GM23338 (cell line): ENCODE results near the gene AP3S1. TPM values are rescaled to one million over a fixed set of nuclear protein-coding genes. Genes with fewer than 3 reads are reported as not detected.
"Not testable (repeated sequence)": the region's sequence is repeated elsewhere in the genome, so short reads cannot be mapped to it uniquely, and the experiment has no call there.

Source experiments
- ATAC-seq: fragments of 200-7000 bp; cut with Tn5 transposase; 3 replicates; pipeline ENCODE4 v1.9.1; 2020
- DNase-seq: peaks from one replicate; pipeline ENCODE4 v3.0.0-alpha.2; 2015; ENCODE audit warnings: low spot score
- H2AFZ ChIP-seq: fragments of 200-600 bp; sonication (generic); 2 replicates; pipeline ENCODE4 v1.8.0; 2016; ENCODE audit warnings: antibody characterized with exemption, mild to moderate bottlenecking, moderate library complexity
- H3F3A ChIP-seq: fragments of 200-600 bp; sonication (generic); replicated peaks from 2 replicates; pipeline ENCODE4 v1.8.0; 2017; ENCODE audit warnings: antibody characterized with exemption, mixed run types, low read depth
- H3K27ac ChIP-seq: fragments of 200-600 bp; sonication (generic); 2 replicates; pipeline ENCODE4 v1.6.1; 2016; ENCODE audit warnings: low read depth
- H3K27me3 ChIP-seq: fragments of 200-600 bp; sonication (generic); 2 replicates; pipeline ENCODE4 v1.8.0; 2016; ENCODE audit warnings: mild to moderate bottlenecking, mixed run types, moderate library complexity; ENCODE audit not compliant: insufficient read depth
- H3K36me3 ChIP-seq: fragments of 200-600 bp; sonication (generic); 2 replicates; pipeline ENCODE4 v1.8.0; 2016; ENCODE audit warnings: mild to moderate bottlenecking; ENCODE audit not compliant: insufficient read depth
- H3K4me1 ChIP-seq: fragments of 200-600 bp; sonication (generic); 2 replicates; pipeline ENCODE4 v1.8.0; 2016; ENCODE audit warnings: mild to moderate bottlenecking, moderate library complexity; ENCODE audit not compliant: insufficient read depth
- H3K4me2 ChIP-seq: fragments of 200-600 bp; sonication (generic); 2 replicates; pipeline ENCODE4 v1.7.1; 2017; ENCODE audit warnings: mixed run types
- H3K4me3 ChIP-seq: fragments of 200-600 bp; sonication (generic); 2 replicates; pipeline ENCODE4 v1.6.1; 2016; ENCODE audit warnings: mixed run types
- H3K79me2 ChIP-seq: fragments of 200-600 bp; sonication (generic); replicated peaks from 2 replicates; pipeline ENCODE4 v1.8.0; 2017; ENCODE audit warnings: mild to moderate bottlenecking; ENCODE audit not compliant: insufficient read depth
- H3K9me2 ChIP-seq: fragments of 200-600 bp; sonication (generic); 2 replicates; pipeline ENCODE4 v1.8.0; 2017; ENCODE audit not compliant: insufficient read depth
- H4K20me1 ChIP-seq: fragments of 200-600 bp; sonication (generic); replicated peaks from 2 replicates; pipeline ENCODE4 v1.8.0; 2017; ENCODE audit warnings: mild to moderate bottlenecking; ENCODE audit not compliant: insufficient read depth
- H3K27ac Mint-ChIP-seq: 2 replicates; pipeline ENCODE4 v1.8.0; 2020; ENCODE audit warnings: inconsistent platforms, mild to moderate bottlenecking, moderate library complexity, mixed read lengths
- H3K27me3 Mint-ChIP-seq: 3 replicates; pipeline ENCODE4 v1.8.0; 2022; ENCODE audit warnings: low read depth, mild to moderate bottlenecking, moderate library complexity, mixed read lengths, inconsistent platforms; ENCODE audit not compliant: insufficient read depth, poor library complexity
- H3K36me3 Mint-ChIP-seq: 3 replicates; pipeline ENCODE4 v1.8.0; 2021; ENCODE audit warnings: low read depth, mild to moderate bottlenecking, inconsistent platforms, moderate library complexity, mixed read lengths
- H3K4me1 Mint-ChIP-seq: 3 replicates; pipeline ENCODE4 v1.8.0; 2020; ENCODE audit warnings: mild to moderate bottlenecking, inconsistent platforms, mixed read lengths
- H3K4me3 Mint-ChIP-seq: 3 replicates; pipeline ENCODE4 v1.8.0; 2021; ENCODE audit warnings: moderate library complexity, mild to moderate bottlenecking, inconsistent platforms, mixed read lengths
- H3K9me3 Mint-ChIP-seq: 3 replicates; pipeline ENCODE4 v1.8.0; 2020; ENCODE audit warnings: moderate library complexity, mild to moderate bottlenecking, inconsistent platforms, mixed read lengths
- EZH2 ChIP-seq: fragments of 200-600 bp; sonication (generic); IDR thresholded peaks from one replicate; pipeline ENCODE4 v1.8.0; 2017; ENCODE audit warnings: antibody characterized with exemption, mild to moderate bottlenecking, low read depth; ENCODE audit not compliant: unreplicated experiment
- REST ChIP-seq: IDR thresholded peaks from one replicate; pipeline ENCODE4 v1.6.1; 2018; ENCODE audit warnings: antibody characterized with exemption; ENCODE audit not compliant: unreplicated experiment
- polyA plus RNA-seq: library from polyadenylated mRNA; unstranded; fragments of >200 nt; fragmentation: Nextera tagmentation; extraction: Ambion mirVana; gene quantifications from 2 replicates; pipeline ENCODE4 v1.2.1, GENCODE V29; 2016
- total RNA-seq: library from RNA; depleted of rRNA; stranded (reverse); fragments of >200 nt; shearing (Covaris generic); gene quantifications from 2 replicates; pipeline ENCODE4 v1.2.3, GENCODE V29; 2014

Gene AP3S1
- total and polyA plus RNA-seq, 2 experiments from 2014 or later = 143 to 232 TPM

GRCh38 chr5:115920171-115920725 lies 78.5 kb downstream of the AP3S1 start (continued):
- no peak for TF ChIP-seq REST
- no peak for TF ChIP-seq EZH2

- not testable (repeated sequence) for H3K27me3 Mint-ChIP-seq, H3K27ac ChIP-seq, H3K36me3 Mint-ChIP-seq, H3K4me3 Mint-ChIP-seq, DNase-seq, H2AFZ ChIP-seq, H3F3A ChIP-seq, H3K27ac Mint-ChIP-seq, H4K20me1 ChIP-seq, H3K27me3 ChIP-seq, H3K4me3 ChIP-seq, ATAC-seq, H3K36me3 ChIP-seq, H3K79me2 ChIP-seq, H3K4me2 ChIP-seq, H3K4me1 Mint-ChIP-seq, H3K4me1 ChIP-seq, H3K9me3 Mint-ChIP-seq, H3K9me2 ChIP-seq
Observed at GRCh38 chr5:115928578-115929407, 87.1 kb downstream of the AP3S1 start.

- H3K27ac Mint-ChIP-seq, H3K27me3 ChIP-seq, H3K9me2 ChIP-seq, H3K4me1 Mint-ChIP-seq, H4K20me1 ChIP-seq, H3K4me3 ChIP-seq, H2AFZ ChIP-seq, H3K27me3 Mint-ChIP-seq, H3K9me3 Mint-ChIP-seq, H3K4me2 ChIP-seq, H3F3A ChIP-seq, H3K79me2 ChIP-seq, H3K36me3 ChIP-seq, H3K36me3 Mint-ChIP-seq, DNase-seq, H3K4me1 ChIP-seq, H3K4me3 Mint-ChIP-seq, ATAC-seq, H3K27ac ChIP-seq: not testable (repeated sequence)
Observed at GRCh38 chr5:115930171-115930570, 88.4 kb downstream of the AP3S1 start.
